ELF-1 (cell line): ENCODE data around the gene SREK1.

Experiments used
- DNase-seq: peaks from one replicate; pipeline ENCODE4 v3.0.0-alpha.2; 2016; ENCODE audit warnings: low read depth, low spot score

SREK1 gene

GRCh38 chr5:66164044-66164790 is 20.1 kb downstream of the SREK1 start:
- no peak for DNase-seq

- no peak for DNase-seq
Observed at GRCh38 chr5:66168226-66168625, 24.1 kb downstream of the SREK1 start.

GRCh38 chr5:66169534-66169933 is 25.4 kb downstream of the SREK1 start:
- DNase-seq, result no peak

- DNase-seq, result no peak
Observed at GRCh38 chr5:66170195-66170919, 26.3 kb downstream of the SREK1 start.

GRCh38 chr5:66171349-66172344 is 27.5 kb downstream of the SREK1 start:
- no peak for DNase-seq

- DNase-seq, result no peak
Observed at GRCh38 chr5:66174338-66174737, 30.2 kb downstream of the SREK1 start.

GRCh38 chr5:66178799-66179198 is 34.7 kb downstream of the SREK1 start:
- DNase-seq, result no peak

- DNase-seq, result no peak
Observed at GRCh38 chr5:66179297-66180051, 35.4 kb downstream of the SREK1 start.

GRCh38 chr5:66180282-66181155 is 36.4 kb downstream of the SREK1 start:
- no peak for DNase-seq

GRCh38 chr5:66186108-66186507 is 42.0 kb downstream of the SREK1 start:
- no peak for DNase-seq

- no peak for DNase-seq
Observed at GRCh38 chr5:66193419-66193818, 49.3 kb downstream of the SREK1 start.

GRCh38 chr5:66197764-66198405 is 53.8 kb downstream of the SREK1 start:
- peak; percentile 19 for DNase-seq

- peak; percentile 22 for DNase-seq
Observed at GRCh38 chr5:66198837-66199236, 54.7 kb downstream of the SREK1 start.

- no peak for DNase-seq
Observed at GRCh38 chr5:66203531-66203930, 59.4 kb downstream of the SREK1 start.

GRCh38 chr5:66206465-66206864 is 62.4 kb downstream of the SREK1 start:
- DNase-seq, result no peak

- DNase-seq, result no peak
Observed at GRCh38 chr5:66207800-66208561, 63.9 kb downstream of the SREK1 start.

- DNase-seq, result peak; percentile 74
Observed at GRCh38 chr5:66209350-66209749, 65.2 kb downstream of the SREK1 start.

- DNase-seq, result no peak
Observed at GRCh38 chr5:66209794-66210193, 65.7 kb downstream of the SREK1 start.

GRCh38 chr5:66213533-66213932 is 69.4 kb downstream of the SREK1 start:
- DNase-seq, result no peak
